RWPE2 (cell line): ENCODE measurements around the gene AMY2A.
"Not testable (repeated sequence)": the region's sequence is repeated elsewhere in the genome, so short reads cannot be mapped to it uniquely, and the experiment has no call there.

Source experiments
- ATAC-seq: fragments of 200-7000 bp; cut with Tn5 transposase; 3 replicates; pipeline ENCODE4 v1.9.1; 2021; ENCODE audit warnings: low read depth
- DNase-seq: peaks from one replicate; pipeline ENCODE4 v3.0.0-alpha.2; 2020; ENCODE audit warnings: low spot score
- H3K27ac ChIP-seq: fragments of 450-650 bp; 2 replicates; pipeline ENCODE4 v1.5.1; 2017; ENCODE audit warnings: mild to moderate bottlenecking; ENCODE audit not compliant: poor library complexity, severe bottlenecking
- H3K27me3 ChIP-seq: fragments of 250-450 bp; sonication (Bioruptor Pico); 2 replicates; pipeline ENCODE4 v1.5.1; 2021; ENCODE audit warnings: mild to moderate bottlenecking, moderate library complexity; ENCODE audit not compliant: insufficient read depth, poor library complexity, severe bottlenecking
- H3K36me3 ChIP-seq: fragments of 250-450 bp; sonication (Bioruptor Pico); 2 replicates; pipeline ENCODE4 v1.5.1; 2020; ENCODE audit warnings: low read depth, mild to moderate bottlenecking, moderate library complexity
- H3K4me1 ChIP-seq: fragments of 250-450 bp; sonication (Bioruptor Pico); 2 replicates; pipeline ENCODE4 v1.5.1; 2021; ENCODE audit warnings: mild to moderate bottlenecking, moderate library complexity; ENCODE audit not compliant: insufficient read depth, poor library complexity, severe bottlenecking
- H3K4me3 ChIP-seq: fragments of 250-450 bp; sonication (Bioruptor Pico); 2 replicates; pipeline ENCODE4 v1.5.1; 2021; ENCODE audit warnings: mild to moderate bottlenecking, moderate library complexity; ENCODE audit not compliant: severe bottlenecking
- H3K9me3 ChIP-seq: fragments of 250-450 bp; sonication (Bioruptor Pico); 2 replicates; pipeline ENCODE4 v1.5.1; 2021; ENCODE audit warnings: mild to moderate bottlenecking, moderate library complexity; ENCODE audit not compliant: severe bottlenecking
- TF ChIP-seq, protein P1 (sequence below): fragments of 450-650 bp; IDR thresholded peaks from one replicate; pipeline ENCODE4 v1.5.1; 2017; ENCODE audit warnings: mild to moderate bottlenecking, moderate library complexity; ENCODE audit not compliant: poor library complexity, severe bottlenecking

The AMY2A gene

DNA sequence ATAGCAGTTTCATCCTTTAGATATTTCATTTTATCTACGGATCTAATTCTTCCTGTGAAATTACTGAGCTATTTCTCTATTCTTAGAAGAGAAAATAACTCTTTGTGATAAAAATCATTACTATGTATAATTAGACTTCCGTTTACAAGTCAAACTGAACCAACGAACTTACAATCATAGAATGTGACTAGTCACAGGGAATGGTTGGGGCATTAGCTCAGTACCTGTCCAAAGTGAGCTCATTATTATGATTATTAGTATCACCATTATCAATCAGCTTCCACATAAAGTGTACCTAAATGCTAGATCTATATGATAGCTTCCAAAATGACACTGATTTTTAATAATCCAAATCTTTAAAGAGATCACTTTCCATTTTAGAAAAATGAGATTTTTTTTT lies 33.3 kb upstream of the AMY2A start:
- H3K4me3 ChIP-seq: no peak overlapping the region
- peaks cover 13% of the 10 kb centered on the region for H3K27me3 ChIP-seq
- H3K9me3 ChIP-seq: no peaks in the 10 kb centered on the region
- no peaks in the 10 kb centered on the region for H3K4me1 ChIP-seq
- no peak overlapping the region for H3K27ac ChIP-seq
- TF ChIP-seq, protein P1, sequence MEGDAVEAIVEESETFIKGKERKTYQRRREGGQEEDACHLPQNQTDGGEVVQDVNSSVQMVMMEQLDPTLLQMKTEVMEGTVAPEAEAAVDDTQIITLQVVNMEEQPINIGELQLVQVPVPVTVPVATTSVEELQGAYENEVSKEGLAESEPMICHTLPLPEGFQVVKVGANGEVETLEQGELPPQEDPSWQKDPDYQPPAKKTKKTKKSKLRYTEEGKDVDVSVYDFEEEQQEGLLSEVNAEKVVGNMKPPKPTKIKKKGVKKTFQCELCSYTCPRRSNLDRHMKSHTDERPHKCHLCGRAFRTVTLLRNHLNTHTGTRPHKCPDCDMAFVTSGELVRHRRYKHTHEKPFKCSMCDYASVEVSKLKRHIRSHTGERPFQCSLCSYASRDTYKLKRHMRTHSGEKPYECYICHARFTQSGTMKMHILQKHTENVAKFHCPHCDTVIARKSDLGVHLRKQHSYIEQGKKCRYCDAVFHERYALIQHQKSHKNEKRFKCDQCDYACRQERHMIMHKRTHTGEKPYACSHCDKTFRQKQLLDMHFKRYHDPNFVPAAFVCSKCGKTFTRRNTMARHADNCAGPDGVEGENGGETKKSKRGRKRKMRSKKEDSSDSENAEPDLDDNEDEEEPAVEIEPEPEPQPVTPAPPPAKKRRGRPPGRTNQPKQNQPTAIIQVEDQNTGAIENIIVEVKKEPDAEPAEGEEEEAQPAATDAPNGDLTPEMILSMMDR: no peak
- H3K36me3 ChIP-seq: no peaks in the 10 kb centered on the region
- ATAC-seq (no peak), DNase-seq (no peak)

DNA sequence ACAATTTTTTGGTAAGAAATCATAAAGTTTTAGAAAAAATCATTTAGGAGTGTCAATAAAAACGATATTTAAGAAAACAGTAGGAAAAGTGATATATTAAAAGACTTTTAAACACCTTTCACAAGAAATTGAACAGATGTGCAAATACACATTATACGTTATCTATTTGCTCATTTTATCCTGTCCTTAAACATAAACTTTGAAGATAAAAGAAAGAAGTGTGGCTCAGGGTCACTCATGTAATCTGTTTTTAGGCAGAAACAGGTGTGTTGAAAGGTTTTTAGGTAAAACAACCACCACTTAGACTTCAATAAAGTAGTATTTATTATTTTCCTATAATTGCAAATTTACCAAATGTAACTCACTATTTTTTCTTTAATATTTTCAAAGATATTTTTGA lies 32.7 kb upstream of the AMY2A start:
- no peaks in the 10 kb centered on the region for H3K36me3 ChIP-seq
- no peaks in the 10 kb centered on the region for H3K4me1 ChIP-seq
- no peak for ATAC-seq
- TF ChIP-seq, protein P1: no peak
- no peak overlapping the region for H3K27ac ChIP-seq
- DNase-seq: no peak
- H3K9me3 ChIP-seq: no peaks in the 10 kb centered on the region
- H3K27me3 ChIP-seq: peaks cover 13% of the 10 kb centered on the region
- no peak overlapping the region for H3K4me3 ChIP-seq

DNA sequence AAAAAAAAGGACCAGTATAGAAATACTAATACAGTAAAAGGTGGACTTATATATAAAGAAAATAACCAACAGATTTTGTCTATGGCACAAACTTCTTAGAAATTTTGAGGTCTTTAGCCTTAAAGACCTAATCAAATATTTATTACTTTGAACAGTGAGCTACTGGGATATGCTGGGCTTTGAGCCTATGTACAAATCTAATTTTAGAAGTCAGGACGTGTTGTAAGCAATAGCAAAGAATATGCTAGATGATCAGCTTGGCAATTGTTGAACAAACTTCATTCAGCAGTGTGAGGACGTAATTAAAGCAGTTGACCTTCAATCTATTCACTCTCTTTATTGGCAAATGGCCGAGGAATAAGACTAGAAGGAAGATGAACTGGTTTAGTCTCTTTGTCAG lies 14.5 kb upstream of the AMY2A start:
- not testable (repeated sequence) for H3K4me1 ChIP-seq, H3K4me3 ChIP-seq, H3K36me3 ChIP-seq, ATAC-seq, H3K9me3 ChIP-seq, H3K27me3 ChIP-seq, H3K27ac ChIP-seq, DNase-seq

DNA sequence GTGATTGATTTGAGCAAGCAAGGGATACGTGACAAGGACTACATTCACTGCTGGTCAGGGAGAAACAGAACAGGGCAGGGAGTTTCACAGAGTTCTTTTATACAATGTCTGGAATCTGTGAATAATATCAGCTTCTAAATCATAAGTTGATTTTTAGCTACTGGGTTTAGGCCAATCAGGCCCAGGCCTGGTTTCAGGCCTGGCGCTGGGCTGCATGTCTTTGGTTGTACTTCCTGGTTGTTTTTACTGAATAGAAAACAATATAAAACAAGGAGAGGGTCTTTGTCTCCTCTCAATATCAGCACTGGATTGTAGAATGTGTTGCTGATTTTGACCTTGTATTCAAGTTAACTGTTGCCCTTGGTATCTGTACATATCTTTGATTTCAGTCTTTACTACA lies 865 bp upstream of the AMY2A start:
- TF ChIP-seq, protein P1: no peak
- Histone ChIP-seq H3K27ac (no peak overlapping the region), H3K9me3 (no peaks in the 10 kb centered on the region), H3K4me3 (no peak overlapping the region), H3K36me3 (no peaks in the 10 kb centered on the region), H3K4me1 (no peaks in the 10 kb centered on the region), H3K27me3 (no peaks in the 10 kb centered on the region)
- DNase-seq (no peak), ATAC-seq (no peak)

DNA sequence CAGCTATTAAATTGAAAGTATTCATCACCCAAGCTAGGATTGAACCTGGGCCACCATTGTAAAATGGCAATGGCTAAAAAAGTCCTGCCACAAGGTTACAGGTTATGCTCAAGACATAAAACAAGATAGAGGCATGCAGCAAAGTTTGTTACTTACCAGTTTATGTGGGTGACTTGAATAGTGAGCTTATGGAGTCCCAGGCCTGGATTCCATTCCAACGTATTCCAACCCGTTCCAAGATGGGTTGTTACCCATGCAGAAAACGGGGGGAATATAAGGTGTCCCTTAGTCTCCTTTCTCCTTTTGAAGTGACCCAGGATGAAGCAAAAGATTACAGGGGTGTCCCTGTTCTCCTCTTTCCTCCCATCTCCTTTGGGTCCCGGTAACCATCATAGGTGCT lies 10.2 kb downstream of the AMY2A start:
- H3K27ac ChIP-seq, ATAC-seq, H3K9me3 ChIP-seq, H3K27me3 ChIP-seq, H3K36me3 ChIP-seq, H3K4me3 ChIP-seq, DNase-seq, H3K4me1 ChIP-seq: not testable (repeated sequence)

DNA sequence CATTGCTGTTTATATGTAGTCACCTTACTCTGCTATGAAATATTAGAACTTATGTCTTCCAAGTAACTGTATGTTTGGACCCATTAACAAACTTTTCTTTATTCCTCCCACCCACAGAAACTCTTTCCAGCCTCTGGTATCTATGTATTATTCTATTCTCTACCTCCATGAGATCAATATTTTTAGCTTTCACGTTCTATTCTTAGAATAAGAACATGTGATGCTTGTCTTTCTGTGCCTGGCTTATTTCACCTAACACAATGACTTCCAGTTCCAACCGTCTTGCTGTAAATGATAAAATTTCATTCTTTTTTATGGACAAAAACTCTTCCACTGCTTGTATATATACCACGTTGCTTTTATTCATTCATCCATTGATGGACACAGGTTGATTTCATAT lies 24.0 kb downstream of the AMY2A start:
- not testable (repeated sequence) for ATAC-seq, DNase-seq, H3K4me1 ChIP-seq, H3K27me3 ChIP-seq, H3K9me3 ChIP-seq, H3K27ac ChIP-seq, H3K36me3 ChIP-seq, H3K4me3 ChIP-seq

DNA sequence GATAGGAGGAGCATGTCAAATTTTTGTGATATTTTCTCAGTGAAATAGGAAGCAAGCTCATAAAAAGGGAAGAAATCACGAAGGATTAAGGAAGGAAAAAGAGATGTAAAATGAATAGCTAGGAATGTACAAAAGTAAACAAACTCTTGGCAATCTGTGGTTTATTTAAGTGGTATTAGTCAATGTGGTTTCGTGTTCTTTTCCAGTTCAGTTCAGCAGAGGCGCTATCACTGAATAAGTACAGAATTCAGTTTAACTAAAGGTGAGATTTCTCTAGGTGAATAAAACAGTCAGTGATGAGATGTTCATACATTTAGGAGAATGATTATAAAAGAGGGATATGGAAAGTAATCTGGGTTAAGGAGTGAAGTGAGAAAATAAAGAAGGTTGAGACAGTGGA lies 26.7 kb downstream of the AMY2A start:
- H3K4me1 ChIP-seq, H3K27ac ChIP-seq, DNase-seq, H3K9me3 ChIP-seq, H3K36me3 ChIP-seq, H3K4me3 ChIP-seq, H3K27me3 ChIP-seq: not testable (repeated sequence)
- 0 out of 3 replicates have a peak, but pooled peaks have one; percentile 31 for ATAC-seq

DNA sequence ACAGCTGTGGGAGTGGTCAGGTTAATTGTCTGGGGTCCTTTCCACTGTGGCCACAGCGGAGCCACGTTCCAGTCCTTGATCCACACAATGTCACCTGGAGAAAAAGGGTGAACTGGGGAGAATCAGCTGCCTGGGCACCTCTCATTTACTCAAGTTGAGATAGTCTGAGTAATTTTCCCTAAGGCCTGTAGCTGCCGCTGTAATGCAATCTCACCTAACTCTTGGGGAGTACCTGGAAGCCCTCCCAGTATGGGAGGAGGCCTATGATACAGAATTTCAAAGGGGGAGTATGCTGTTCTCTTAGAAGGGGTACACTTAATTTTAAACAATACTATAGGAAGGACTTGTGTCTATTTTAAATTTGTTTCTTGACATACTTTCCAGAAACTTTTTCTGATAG lies 33.1 kb downstream of the AMY2A start:
- not testable (repeated sequence) for H3K27me3 ChIP-seq, ATAC-seq, H3K27ac ChIP-seq, H3K36me3 ChIP-seq, DNase-seq, H3K9me3 ChIP-seq, H3K4me1 ChIP-seq, H3K4me3 ChIP-seq

DNA sequence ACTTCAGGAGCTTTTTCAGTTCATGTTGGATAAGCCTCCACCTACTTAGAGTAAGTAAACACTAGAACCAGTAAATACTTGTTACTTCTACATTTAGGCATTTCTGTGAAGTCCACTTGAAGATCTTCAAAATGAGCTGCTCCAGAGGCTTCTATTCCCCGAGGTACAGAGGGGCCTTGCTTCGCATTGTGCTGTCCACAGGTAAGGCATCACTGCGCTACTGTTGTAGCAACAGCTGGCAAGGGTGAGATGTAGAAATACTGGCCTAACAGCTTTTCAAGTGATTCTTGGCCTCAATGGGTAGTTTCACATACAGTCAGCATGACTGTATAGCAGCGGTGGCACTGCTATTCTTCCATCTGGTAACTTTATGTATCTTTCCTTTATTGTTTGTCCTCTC lies 33.7 kb downstream of the AMY2A start:
- H3K4me3 ChIP-seq, ATAC-seq, H3K9me3 ChIP-seq, H3K36me3 ChIP-seq, H3K27ac ChIP-seq, H3K4me1 ChIP-seq, DNase-seq, H3K27me3 ChIP-seq: not testable (repeated sequence)

DNA sequence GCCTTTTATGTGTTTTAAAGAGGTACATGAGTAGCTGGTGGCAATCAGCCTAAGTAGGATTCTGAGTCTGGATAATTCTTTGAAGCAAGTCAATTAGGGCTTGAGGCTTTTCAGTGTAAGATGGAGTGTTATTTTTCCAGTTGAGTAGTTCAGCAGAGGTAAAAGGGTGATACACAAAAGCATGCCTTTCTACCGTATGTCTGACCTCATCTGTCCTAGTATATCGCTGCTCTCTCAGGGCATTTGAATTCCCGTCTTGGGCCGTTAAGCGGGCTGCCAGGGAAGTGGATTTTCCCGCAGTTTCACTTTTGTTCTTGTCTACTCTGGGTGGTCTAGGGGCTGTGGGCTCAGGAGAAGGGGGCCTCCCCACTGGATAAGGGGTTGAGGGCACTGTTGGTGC lies 36.9 kb downstream of the AMY2A start:
- ATAC-seq, H3K27ac ChIP-seq, H3K4me1 ChIP-seq, H3K36me3 ChIP-seq, H3K9me3 ChIP-seq, DNase-seq, H3K27me3 ChIP-seq, H3K4me3 ChIP-seq: not testable (repeated sequence)
